Measurements from ENCODE around the gene IRF2BP2. TPM values are rescaled to one million over a fixed set of nuclear protein-coding genes. Genes with fewer than 3 reads are reported as not detected.

Gene IRF2BP2
- polyA plus RNA-seq, 1 donor, result 90.0 TPM

GRCh38 chr1:234555390-234556024, 54.5 kb downstream of the IRF2BP2 start:
- no peak for DNase-seq

- no peak for DNase-seq
Observed at GRCh38 chr1:234554698-234555311, 55.2 kb downstream of the IRF2BP2 start.

Other genes starting within 250 kb of the IRF2BP2 start
- gene COA6, start 236.7 kb downstream of the IRF2BP2 start, polyA plus RNA-seq (ENCODE audit: insufficient read length), result 25.7 TPM
- 29.6 TPM for gene TARBP1, start 131.0 kb downstream of the IRF2BP2 start, polyA plus RNA-seq (ENCODE audit: insufficient read length)

All from hindlimb muscle (tissue), 1 donor.